ENCODE results near the gene CCDC88B.

GRCh38 chr11:64382047-64382446, 42.0 kb downstream of the CCDC88B start:
- no peak for TF ChIP-seq CTCF (IDR thresholded peaks at IDR 0.05)
- no peak for TF ChIP-seq ZFX (IDR thresholded peaks at IDR 0.05; ENCODE audit: borderline replicate concordance)

Measured in 22Rv1 (cell line).